DND-41 (cell line): ENCODE measurements around the gene ARL2.

Experiments
- EZH2 ChIP-seq: IDR thresholded peaks from 3 replicates; pipeline ENCODE4 v1.6.1; 2012; ENCODE audit warnings: borderline replicate concordance, low read depth, mild to moderate bottlenecking, moderate library complexity, low read length, inconsistent platforms; ENCODE audit not compliant: severe bottlenecking
- TF ChIP-seq, protein P1 (sequence below): IDR thresholded peaks from 2 replicates; pipeline ENCODE4 v1.5.1; 2012; ENCODE audit warnings: borderline replicate concordance, low read length, moderate library complexity, mild to moderate bottlenecking; ENCODE audit not compliant: poor library complexity, severe bottlenecking; ENCODE audit errors: extremely low read depth

DNA sequence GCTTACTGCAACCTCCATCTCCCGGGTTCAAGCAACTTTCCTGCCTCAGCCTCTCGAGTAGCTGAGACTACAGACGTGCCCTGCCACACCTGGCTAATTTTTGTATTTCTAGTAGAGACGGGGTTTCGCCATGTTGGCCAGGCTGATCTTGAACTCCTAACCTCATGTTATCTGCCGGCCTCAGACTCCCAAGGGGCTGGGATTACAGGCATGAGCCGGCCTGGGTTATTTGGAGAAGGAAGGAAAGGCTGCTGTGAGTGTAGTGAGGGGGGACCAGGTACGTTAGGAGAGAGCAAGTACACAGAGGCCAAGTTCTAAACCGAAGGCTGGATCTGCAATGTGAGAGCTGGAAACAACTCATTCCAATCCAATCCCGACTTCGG lies 17.6 kb upstream of the ARL2 start:
- TF ChIP-seq, protein P1, sequence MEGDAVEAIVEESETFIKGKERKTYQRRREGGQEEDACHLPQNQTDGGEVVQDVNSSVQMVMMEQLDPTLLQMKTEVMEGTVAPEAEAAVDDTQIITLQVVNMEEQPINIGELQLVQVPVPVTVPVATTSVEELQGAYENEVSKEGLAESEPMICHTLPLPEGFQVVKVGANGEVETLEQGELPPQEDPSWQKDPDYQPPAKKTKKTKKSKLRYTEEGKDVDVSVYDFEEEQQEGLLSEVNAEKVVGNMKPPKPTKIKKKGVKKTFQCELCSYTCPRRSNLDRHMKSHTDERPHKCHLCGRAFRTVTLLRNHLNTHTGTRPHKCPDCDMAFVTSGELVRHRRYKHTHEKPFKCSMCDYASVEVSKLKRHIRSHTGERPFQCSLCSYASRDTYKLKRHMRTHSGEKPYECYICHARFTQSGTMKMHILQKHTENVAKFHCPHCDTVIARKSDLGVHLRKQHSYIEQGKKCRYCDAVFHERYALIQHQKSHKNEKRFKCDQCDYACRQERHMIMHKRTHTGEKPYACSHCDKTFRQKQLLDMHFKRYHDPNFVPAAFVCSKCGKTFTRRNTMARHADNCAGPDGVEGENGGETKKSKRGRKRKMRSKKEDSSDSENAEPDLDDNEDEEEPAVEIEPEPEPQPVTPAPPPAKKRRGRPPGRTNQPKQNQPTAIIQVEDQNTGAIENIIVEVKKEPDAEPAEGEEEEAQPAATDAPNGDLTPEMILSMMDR = no peak
- no peak for TF ChIP-seq EZH2
